Natural killer cell (primary cell): Measurements from ENCODE around the gene ZRANB2. TPM values are rescaled to one million over a fixed set of nuclear protein-coding genes. Genes with fewer than 3 reads are reported as not detected.

Experiments used
- ATAC-seq, 3 donors: fragments of 150-1000 bp in 2 of 3; fragments of 200-7000 bp in 1 of 3; cut with Tn5 transposase; 1 replicate in 1 of 3; 2 replicates in 2 of 3; pipeline ENCODE4 v1.10.0; 2021; ENCODE audit warnings: mild to moderate bottlenecking in 2 of 3, moderate library complexity in 2 of 3
- DNase-seq, 2 donors: peaks; one replicate each; pipeline versions ENCODE4 v3.0.0 to v3.0.0-alpha.2; 2013 to 2021; ENCODE audit warnings: mixed read lengths in 1 of 2
- H3K27ac ChIP-seq: one replicate; pipeline ENCODE4 v1.5.1; 2013; ENCODE audit warnings: mild to moderate bottlenecking, low read length
- H3K27me3 ChIP-seq: one replicate; pipeline ENCODE4 v1.6.1; 2013; ENCODE audit warnings: low read length; ENCODE audit not compliant: control insufficient read depth, insufficient read depth
- H3K36me3 ChIP-seq: one replicate; pipeline ENCODE4 v1.6.1; 2013; ENCODE audit warnings: low read length; ENCODE audit not compliant: control insufficient read depth, insufficient read depth
- H3K4me1 ChIP-seq: one replicate; pipeline ENCODE4 v1.6.1; 2013; ENCODE audit warnings: low read length; ENCODE audit not compliant: control insufficient read depth, insufficient read depth
- H3K4me3 ChIP-seq: one replicate; pipeline ENCODE4 v1.5.1; 2013; ENCODE audit warnings: low read length
- H3K9me3 ChIP-seq: one replicate; pipeline ENCODE4 v1.6.1; 2013; ENCODE audit warnings: low read length; ENCODE audit not compliant: control insufficient read depth, insufficient read depth
- H3K27ac Mint-ChIP-seq, 2 donors: one replicate each; pipeline ENCODE4 v1.8.0; 2022; ENCODE audit warnings: mild to moderate bottlenecking in 2 of 2, mixed read lengths in 2 of 2, moderate library complexity in 1 of 2
- H3K27me3 Mint-ChIP-seq, 2 donors: one replicate each; pipeline ENCODE4 v1.8.0; 2022; ENCODE audit warnings: low read depth in 2 of 2, mixed read lengths in 2 of 2
- H3K36me3 Mint-ChIP-seq: one replicate; pipeline ENCODE4 v1.8.0; 2022; ENCODE audit warnings: mixed read lengths
- H3K4me1 Mint-ChIP-seq, 2 donors: one replicate each; pipeline ENCODE4 v1.8.0; 2022; ENCODE audit warnings: mixed read lengths in 2 of 2
- H3K4me3 Mint-ChIP-seq: one replicate; pipeline ENCODE4 v1.8.0; 2022; ENCODE audit warnings: mild to moderate bottlenecking, moderate library complexity, mixed read lengths
- H3K9me3 Mint-ChIP-seq, 2 donors: one replicate each; pipeline ENCODE4 v1.8.0; 2022; ENCODE audit warnings: mixed read lengths in 2 of 2
- WGBS: methylation state at CpG from one replicate; pipeline ENCODE4 v1.1.7; 2013; ENCODE audit warnings: missing lambda C conversion rate; ENCODE audit not compliant: insufficient coverage; 5-methylcytosine and 5-hydroxymethylcytosine counted together
- intact Hi-C: fragments of 100-400 bp; cut with micrococcal nuclease; formaldehyde crosslinking; loops from one replicate; pipeline ENCODE4 v1.14.2; 2022
- total RNA-seq, 4 donors: library from RNA; stranded (reverse); fragments of 120-200 nt in 1 of 4; gene quantifications; one replicate each; pipeline versions ENCODE4 v1.2.3 to v1.2.4, GENCODE V29; 2013 to 2022
- TF ChIP-seq, protein P1 (sequence below): fragments of 200-600 bp; IDR thresholded peaks from one replicate; pipeline ENCODE4 v1.8.0; 2022; ENCODE audit warnings: antibody characterized with exemption

Gene ZRANB2
- total RNA-seq, 3 donors from 2014 or later (not counting 1 experiment from before 2014, with no cell fraction given): 114 to 133 (median 128) TPM

GRCh38 chr1:71039661-71040262 is 41.1 kb downstream of the ZRANB2 start:
- intact Hi-C loops: no loop called here
- H3K27ac Mint-ChIP-seq: no peak overlapping the region
- Histone ChIP-seq H3K9me3 (no peaks in the 10 kb centered on the region), H3K4me1 (no peaks in the 10 kb centered on the region), H3K4me3 (no peak overlapping the region), H3K36me3 (no peaks in the 10 kb centered on the region), H3K27me3 (no peaks in the 10 kb centered on the region), H3K27ac (no peak overlapping the region)
- H3K4me3 Mint-ChIP-seq: no peak overlapping the region
- no peak for ATAC-seq
- no peaks in the 10 kb centered on the region for H3K9me3 Mint-ChIP-seq
- no peaks in the 10 kb centered on the region for H3K4me1 Mint-ChIP-seq
- DNase-seq: no peak
- peaks cover 14 to 25% of the 10 kb centered on the region in 2 donors for H3K27me3 Mint-ChIP-seq
- H3K36me3 Mint-ChIP-seq: no peaks in the 10 kb centered on the region
- TF ChIP-seq, protein P1, sequence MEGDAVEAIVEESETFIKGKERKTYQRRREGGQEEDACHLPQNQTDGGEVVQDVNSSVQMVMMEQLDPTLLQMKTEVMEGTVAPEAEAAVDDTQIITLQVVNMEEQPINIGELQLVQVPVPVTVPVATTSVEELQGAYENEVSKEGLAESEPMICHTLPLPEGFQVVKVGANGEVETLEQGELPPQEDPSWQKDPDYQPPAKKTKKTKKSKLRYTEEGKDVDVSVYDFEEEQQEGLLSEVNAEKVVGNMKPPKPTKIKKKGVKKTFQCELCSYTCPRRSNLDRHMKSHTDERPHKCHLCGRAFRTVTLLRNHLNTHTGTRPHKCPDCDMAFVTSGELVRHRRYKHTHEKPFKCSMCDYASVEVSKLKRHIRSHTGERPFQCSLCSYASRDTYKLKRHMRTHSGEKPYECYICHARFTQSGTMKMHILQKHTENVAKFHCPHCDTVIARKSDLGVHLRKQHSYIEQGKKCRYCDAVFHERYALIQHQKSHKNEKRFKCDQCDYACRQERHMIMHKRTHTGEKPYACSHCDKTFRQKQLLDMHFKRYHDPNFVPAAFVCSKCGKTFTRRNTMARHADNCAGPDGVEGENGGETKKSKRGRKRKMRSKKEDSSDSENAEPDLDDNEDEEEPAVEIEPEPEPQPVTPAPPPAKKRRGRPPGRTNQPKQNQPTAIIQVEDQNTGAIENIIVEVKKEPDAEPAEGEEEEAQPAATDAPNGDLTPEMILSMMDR: no peak

DNA sequence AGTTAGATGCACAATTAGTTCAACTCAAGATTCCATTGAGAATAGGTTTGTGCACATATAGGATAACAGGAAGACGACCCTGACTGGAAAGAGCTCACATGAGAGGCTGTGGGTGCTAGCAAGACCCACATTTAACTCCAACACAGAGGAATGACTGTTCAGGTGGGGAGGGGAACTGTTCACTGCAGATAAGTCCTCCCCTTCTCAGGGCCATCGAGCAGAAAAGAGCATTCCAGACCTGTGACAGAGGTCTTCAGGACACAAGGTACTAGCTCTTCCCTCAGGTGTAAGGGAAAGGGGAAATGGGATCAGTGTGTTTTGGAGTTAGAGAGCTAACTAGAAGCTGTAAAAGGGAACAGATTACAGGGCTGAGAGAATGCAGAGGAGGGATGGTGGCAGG is 41.9 kb downstream of the ZRANB2 start:
- Histone ChIP-seq H3K27ac (no peak overlapping the region), H3K36me3 (no peaks in the 10 kb centered on the region), H3K4me1 (no peaks in the 10 kb centered on the region), H3K9me3 (no peaks in the 10 kb centered on the region), H3K4me3 (no peak overlapping the region), H3K27me3 (no peaks in the 10 kb centered on the region)
- H3K4me1 Mint-ChIP-seq: no peaks in the 10 kb centered on the region
- peaks cover 13 to 22% of the 10 kb centered on the region in 2 donors for H3K27me3 Mint-ChIP-seq
- DNase-seq: no peak
- TF ChIP-seq, protein P1: no peak
- H3K4me3 Mint-ChIP-seq: no peak overlapping the region
- intact Hi-C loops: no loop called here
- ATAC-seq: no peak
- H3K9me3 Mint-ChIP-seq: no peaks in the 10 kb centered on the region
- H3K36me3 Mint-ChIP-seq: no peaks in the 10 kb centered on the region
- no peak overlapping the region for H3K27ac Mint-ChIP-seq
- 56% methylated on average over 2 of the region's 2 CpGs for WGBS

DNA sequence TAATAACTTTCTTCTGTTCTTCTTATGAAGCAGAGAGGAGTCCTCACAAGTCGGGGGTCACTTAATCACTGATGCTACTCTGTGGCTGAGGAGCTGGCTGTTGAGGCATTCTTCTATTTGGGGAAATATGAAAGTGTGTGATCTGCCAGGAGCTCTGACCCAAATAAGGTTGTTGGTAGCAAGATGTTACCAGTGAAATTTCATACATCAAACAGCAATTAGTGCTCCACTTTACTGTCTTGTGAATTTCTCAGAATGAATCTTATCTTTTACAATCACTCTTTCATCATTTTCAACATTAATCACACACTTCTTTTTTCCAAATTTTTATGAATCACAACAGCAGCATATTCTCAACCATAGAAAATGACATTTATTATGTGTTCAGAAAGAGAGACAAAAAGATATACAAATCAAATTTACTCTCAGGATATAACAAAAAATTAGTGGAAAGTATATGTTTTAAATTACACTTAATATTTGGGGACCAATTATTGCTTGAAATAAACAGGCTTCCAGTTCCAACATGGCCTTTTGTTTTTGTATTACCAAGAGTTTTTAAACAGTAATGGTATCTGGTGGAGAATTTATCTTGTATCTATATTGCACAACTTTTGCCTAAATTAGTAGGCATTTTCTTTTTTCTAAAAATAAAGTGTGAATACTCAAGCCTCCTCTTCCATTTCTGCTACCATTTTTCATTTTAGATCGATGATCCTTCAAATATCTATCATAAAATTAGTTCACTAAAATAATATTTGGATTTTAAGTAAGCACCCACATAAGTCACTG is 42.8 kb downstream of the ZRANB2 start:
- no peaks in the 10 kb centered on the region for H3K9me3 Mint-ChIP-seq
- Histone ChIP-seq H3K4me1 (no peaks in the 10 kb centered on the region), H3K4me3 (no peak overlapping the region), H3K27me3 (no peaks in the 10 kb centered on the region), H3K9me3 (no peaks in the 10 kb centered on the region), H3K27ac (no peak overlapping the region), H3K36me3 (no peaks in the 10 kb centered on the region)
- no peaks in the 10 kb centered on the region for H3K36me3 Mint-ChIP-seq
- H3K27me3 Mint-ChIP-seq: peaks cover 15 to 29% of the 10 kb centered on the region in 2 donors
- no peak for DNase-seq
- H3K4me3 Mint-ChIP-seq: no peak overlapping the region
- no peak overlapping the region for H3K27ac Mint-ChIP-seq
- intact Hi-C loops: no loop called here
- H3K4me1 Mint-ChIP-seq: no peaks in the 10 kb centered on the region
- WGBS: 83% methylated on average over 2 of the region's 2 CpGs
- ATAC-seq: no peak
- TF ChIP-seq, protein P1: no peak
